Astrocyte (in vitro differentiated cells and primary cell): ENCODE measurements around the gene NOVA1. TPM values are rescaled to one million over a fixed set of nuclear protein-coding genes. Genes with fewer than 3 reads are reported as not detected.

ENCODE experiments used
- DNase-seq: peaks from one replicate; pipeline ENCODE4 v3.0.0-alpha.2; 2010; ENCODE audit warnings: low read depth
- FAIRE-seq: peaks from 2 replicates; lab custom pipeline; 2011; peaks lifted over from hg19 to GRCh38; lab: Jason Lieb, UNC
- H2AFZ ChIP-seq: 2 replicates; pipeline ENCODE4 v1.6.0; 2012; ENCODE audit warnings: low read depth, low read length, inconsistent platforms
- H3K27ac ChIP-seq: 2 replicates; pipeline ENCODE4 v1.5.1; 2011; ENCODE audit warnings: low read depth, low read length, inconsistent platforms
- H3K27me3 ChIP-seq: 2 replicates; pipeline ENCODE4 v1.6.0; 2011; ENCODE audit warnings: low read length, inconsistent platforms; ENCODE audit not compliant: insufficient read depth
- H3K36me3 ChIP-seq: 2 replicates; pipeline ENCODE4 v1.5.1; 2011; ENCODE audit warnings: low read length, inconsistent platforms; ENCODE audit not compliant: insufficient read depth
- H3K4me1 ChIP-seq: 2 replicates; pipeline ENCODE4 v1.5.1; 2011; ENCODE audit warnings: low read length, inconsistent platforms; ENCODE audit not compliant: insufficient read depth
- H3K4me2 ChIP-seq: 2 replicates; pipeline ENCODE4 v1.6.0; 2012; ENCODE audit warnings: low read length, inconsistent platforms
- H3K4me3 ChIP-seq: 2 replicates; pipeline ENCODE4 v1.5.1; 2011; ENCODE audit warnings: low read depth, mild to moderate bottlenecking, low read length, inconsistent platforms; ENCODE audit not compliant: insufficient read depth
- H3K79me2 ChIP-seq: 2 replicates; pipeline ENCODE4 v1.6.0; 2012; ENCODE audit warnings: mild to moderate bottlenecking, low read length, inconsistent platforms; ENCODE audit not compliant: insufficient read depth
- H3K9ac ChIP-seq: 2 replicates; pipeline ENCODE4 v1.6.0; 2012; ENCODE audit warnings: mild to moderate bottlenecking, low read length, inconsistent platforms
- H3K9me3 ChIP-seq: 2 replicates; pipeline ENCODE4 v1.5.1; 2012; ENCODE audit warnings: low read depth, mild to moderate bottlenecking, low read length, inconsistent platforms; ENCODE audit not compliant: insufficient read depth
- H4K20me1 ChIP-seq: 2 replicates; pipeline ENCODE4 v1.6.0; 2012; ENCODE audit warnings: low read length, inconsistent platforms; ENCODE audit not compliant: insufficient read depth
- H3K27ac Mint-ChIP-seq: one replicate; pipeline ENCODE4 v1.8.0; 2021; ENCODE audit warnings: mild to moderate bottlenecking, mixed read lengths; ENCODE audit not compliant: unreplicated experiment
- H3K27me3 Mint-ChIP-seq: one replicate; pipeline ENCODE4 v1.8.0; 2021; ENCODE audit warnings: low read depth, mixed read lengths; ENCODE audit not compliant: unreplicated experiment
- H3K36me3 Mint-ChIP-seq: one replicate; pipeline ENCODE4 v1.8.0; 2021; ENCODE audit warnings: low read depth, mixed read lengths; ENCODE audit not compliant: unreplicated experiment
- H3K4me1 Mint-ChIP-seq: one replicate; pipeline ENCODE4 v1.8.0; 2021; ENCODE audit warnings: low read depth, mixed read lengths; ENCODE audit not compliant: unreplicated experiment
- H3K4me3 Mint-ChIP-seq: one replicate; pipeline ENCODE4 v1.8.0; 2021; ENCODE audit warnings: mild to moderate bottlenecking, moderate library complexity, mixed read lengths; ENCODE audit not compliant: unreplicated experiment
- H3K9me3 Mint-ChIP-seq: one replicate; pipeline ENCODE4 v1.8.0; 2021; ENCODE audit warnings: mild to moderate bottlenecking, mixed read lengths; ENCODE audit not compliant: unreplicated experiment
- EZH2 ChIP-seq: IDR thresholded peaks from 2 replicates; pipeline ENCODE4 v1.6.1; 2012; ENCODE audit warnings: mild to moderate bottlenecking, low read length, inconsistent platforms; ENCODE audit not compliant: insufficient read depth
- total RNA-seq: library from RNA; stranded (reverse); gene quantifications from 2 replicates; pipeline ENCODE4 v1.2.1, GENCODE V29; 2021
- TF ChIP-seq, protein P1 (sequence below): IDR thresholded peaks from 2 replicates; pipeline ENCODE4 v1.5.1; 2011; ENCODE audit warnings: low read depth, mild to moderate bottlenecking, inconsistent platforms, low read length, moderate library complexity; ENCODE audit not compliant: insufficient read depth

Gene NOVA1
- total RNA-seq, 1 donor from 2014 or later = 8.9 TPM

DNA sequence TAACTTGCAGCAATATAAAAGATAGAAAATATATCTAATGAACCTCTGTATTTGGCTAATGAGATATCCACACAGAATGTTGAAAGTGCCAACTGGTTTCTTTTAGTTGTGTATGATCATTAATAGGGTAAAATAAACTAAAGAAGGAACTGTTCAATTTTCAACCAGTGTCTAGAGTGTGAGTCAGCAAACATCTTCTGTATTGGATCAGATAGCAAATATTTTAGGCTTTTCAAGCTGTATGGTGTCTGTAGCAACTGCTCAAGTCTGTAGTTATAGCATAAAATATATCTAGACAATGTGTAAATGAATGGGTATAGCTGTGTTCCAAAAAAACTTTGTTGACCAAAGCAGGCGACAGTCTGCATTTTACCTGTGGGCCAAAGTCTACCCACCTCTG is 23.5 kb upstream of the NOVA1 start:
- FAIRE-seq (no peak), DNase-seq (peak; percentile 4)
- H3K27me3 Mint-ChIP-seq = no peaks in the 10 kb centered on the region
- no peaks in the 10 kb centered on the region for H3K9me3 Mint-ChIP-seq
- Histone ChIP-seq H3K27me3 (no peaks in the 10 kb centered on the region), H2AFZ (no peak overlapping the region), H3K9me3 (no peaks in the 10 kb centered on the region), H3K36me3 (no peaks in the 10 kb centered on the region), H3K9ac (no peak overlapping the region), H3K79me2 (no peaks in the 10 kb centered on the region), H4K20me1 (no peaks in the 10 kb centered on the region), H3K4me2 (no peak overlapping the region), H3K4me1 (no peaks in the 10 kb centered on the region), H3K4me3 (no peak overlapping the region), H3K27ac (no peak overlapping the region)
- no peaks in the 10 kb centered on the region for H3K36me3 Mint-ChIP-seq
- H3K27ac Mint-ChIP-seq = peak overlapping the region; percentile 47
- TF ChIP-seq EZH2 = no peak
- TF ChIP-seq, protein P1, sequence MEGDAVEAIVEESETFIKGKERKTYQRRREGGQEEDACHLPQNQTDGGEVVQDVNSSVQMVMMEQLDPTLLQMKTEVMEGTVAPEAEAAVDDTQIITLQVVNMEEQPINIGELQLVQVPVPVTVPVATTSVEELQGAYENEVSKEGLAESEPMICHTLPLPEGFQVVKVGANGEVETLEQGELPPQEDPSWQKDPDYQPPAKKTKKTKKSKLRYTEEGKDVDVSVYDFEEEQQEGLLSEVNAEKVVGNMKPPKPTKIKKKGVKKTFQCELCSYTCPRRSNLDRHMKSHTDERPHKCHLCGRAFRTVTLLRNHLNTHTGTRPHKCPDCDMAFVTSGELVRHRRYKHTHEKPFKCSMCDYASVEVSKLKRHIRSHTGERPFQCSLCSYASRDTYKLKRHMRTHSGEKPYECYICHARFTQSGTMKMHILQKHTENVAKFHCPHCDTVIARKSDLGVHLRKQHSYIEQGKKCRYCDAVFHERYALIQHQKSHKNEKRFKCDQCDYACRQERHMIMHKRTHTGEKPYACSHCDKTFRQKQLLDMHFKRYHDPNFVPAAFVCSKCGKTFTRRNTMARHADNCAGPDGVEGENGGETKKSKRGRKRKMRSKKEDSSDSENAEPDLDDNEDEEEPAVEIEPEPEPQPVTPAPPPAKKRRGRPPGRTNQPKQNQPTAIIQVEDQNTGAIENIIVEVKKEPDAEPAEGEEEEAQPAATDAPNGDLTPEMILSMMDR = no peak
- H3K4me3 Mint-ChIP-seq = no peak overlapping the region
- peaks cover 16% of the 10 kb centered on the region for H3K4me1 Mint-ChIP-seq

- no peak for TF ChIP-seq EZH2
- TF ChIP-seq, protein P1 = no peak
- Histone ChIP-seq H3K9ac (no peak overlapping the region), H4K20me1 (no peaks in the 10 kb centered on the region), H3K27me3 (no peaks in the 10 kb centered on the region), H3K27ac (no peak overlapping the region), H2AFZ (no peak overlapping the region), H3K4me2 (no peak overlapping the region), H3K79me2 (no peaks in the 10 kb centered on the region), H3K36me3 (no peaks in the 10 kb centered on the region), H3K4me1 (no peaks in the 10 kb centered on the region), H3K4me3 (no peak overlapping the region), H3K9me3 (peaks cover 5% of the 10 kb centered on the region)
- Mint-ChIP-seq H3K27me3 (no peaks in the 10 kb centered on the region), H3K4me1 (peaks cover 8% of the 10 kb centered on the region), H3K9me3 (peaks cover 5% of the 10 kb centered on the region), H3K36me3 (no peaks in the 10 kb centered on the region), H3K4me3 (no peak overlapping the region), H3K27ac (no peak overlapping the region)
- FAIRE-seq (no peak), DNase-seq (no peak)
Observed at GRCh38 chr14:26611259-26611658, 13.4 kb upstream of the NOVA1 start.

GRCh38 chr14:26606729-26607312 is 9.0 kb upstream of the NOVA1 start:
- H3K4me1 ChIP-seq = no peaks in the 10 kb centered on the region
- no peaks in the 10 kb centered on the region for H3K9me3 Mint-ChIP-seq

More at GRCh38 chr14:26606729-26607312, 9.0 kb upstream of the NOVA1 start:
- Histone ChIP-seq H3K9ac (no peak overlapping the region), H3K27ac (no peak overlapping the region), H3K4me3 (no peak overlapping the region), H3K79me2 (no peaks in the 10 kb centered on the region), H3K36me3 (no peaks in the 10 kb centered on the region), H4K20me1 (no peaks in the 10 kb centered on the region), H3K9me3 (no peaks in the 10 kb centered on the region), H3K4me2 (no peak overlapping the region), H3K27me3 (no peaks in the 10 kb centered on the region), H2AFZ (no peak overlapping the region)
- no peaks in the 10 kb centered on the region for H3K27me3 Mint-ChIP-seq
- peaks cover 8% of the 10 kb centered on the region for H3K4me1 Mint-ChIP-seq
- FAIRE-seq = no peak
- H3K4me3 Mint-ChIP-seq = no peak overlapping the region
- DNase-seq = no peak
- H3K27ac Mint-ChIP-seq = no peak overlapping the region
- TF ChIP-seq EZH2 = no peak
- TF ChIP-seq, protein P1 = no peak
- H3K36me3 Mint-ChIP-seq = no peaks in the 10 kb centered on the region
